ENCODE data around the gene METTL21C.

Gene METTL21C

GRCh38 chr13:102667023-102667422, 27.8 kb downstream of the METTL21C start:
- DNase-seq (ENCODE audit: low read depth in 2 of 2) = no peak

GRCh38 chr13:102659168-102659713, 35.6 kb downstream of the METTL21C start:
- no peak for DNase-seq (ENCODE audit: low read depth in 2 of 2)

GRCh38 chr13:102658660-102659059, 36.2 kb downstream of the METTL21C start:
- no peak for DNase-seq (ENCODE audit: low read depth in 2 of 2)

GRCh38 chr13:102657630-102658029, 37.2 kb downstream of the METTL21C start:
- DNase-seq (ENCODE audit: low read depth in 2 of 2) = no peak

- DNase-seq (ENCODE audit: low read depth in 2 of 2) = no peak
Measured at GRCh38 chr13:102654756-102655155, 40.1 kb downstream of the METTL21C start.

- DNase-seq (ENCODE audit: low read depth in 2 of 2) = no peak
Measured at GRCh38 chr13:102651892-102652291, 43.0 kb downstream of the METTL21C start.

- DNase-seq (ENCODE audit: low read depth in 2 of 2) = no peak
Measured at GRCh38 chr13:102651392-102651791, 43.5 kb downstream of the METTL21C start.

GRCh38 chr13:102650444-102650843, 44.4 kb downstream of the METTL21C start:
- DNase-seq (ENCODE audit: low read depth in 2 of 2) = no peak

- DNase-seq (ENCODE audit: low read depth in 2 of 2) = no peak
Measured at GRCh38 chr13:102648046-102648445, 46.8 kb downstream of the METTL21C start.

- no peak for DNase-seq (ENCODE audit: low read depth in 2 of 2)
Measured at GRCh38 chr13:102645701-102646100, 49.1 kb downstream of the METTL21C start.

GRCh38 chr13:102643656-102644055, 51.2 kb downstream of the METTL21C start:
- no peak for DNase-seq (ENCODE audit: low read depth in 2 of 2)

GRCh38 chr13:102642475-102642874, 52.4 kb downstream of the METTL21C start:
- no peak for DNase-seq (ENCODE audit: low read depth in 2 of 2)

GRCh38 chr13:102642029-102642428, 52.8 kb downstream of the METTL21C start:
- no peak for DNase-seq (ENCODE audit: low read depth in 2 of 2)

GRCh38 chr13:102638741-102639140, 56.1 kb downstream of the METTL21C start:
- no peak for DNase-seq (ENCODE audit: low read depth in 2 of 2)
